HG03565 (cell line): ENCODE measurements around the gene CREBZF.
A peak's percentile ranks its signal among the peaks of the same experiment; 100 is the strongest.

Source experiments
- ATAC-seq: cut with Tn5 transposase; IDR thresholded peaks from one replicate; pipeline ENCODE4 v1.9.1; 2021; ENCODE audit warnings: mild to moderate bottlenecking, moderate library complexity; ENCODE audit not compliant: unreplicated experiment

Gene CREBZF

GRCh38 chr11:85664615-85665481, at the start of gene CREBZF:
Gene CREBZF, minus strand, starts transcription at chr11:85665129. Its CDS starts 254 bp downstream, at chr11:85664875.
- peak; percentile 87 for ATAC-seq

GRCh38 chr11:85712953-85713352, 48.0 kb upstream of the CREBZF start:
- no peak for ATAC-seq

GRCh38 chr11:85710917-85711316, 46.0 kb upstream of the CREBZF start:
- ATAC-seq, result no peak

GRCh38 chr11:85709941-85710702, 45.2 kb upstream of the CREBZF start:
- ATAC-seq, result no peak

- no peak for ATAC-seq
Measured at GRCh38 chr11:85705800-85706199, 40.9 kb upstream of the CREBZF start.

GRCh38 chr11:85704967-85705366, 40.0 kb upstream of the CREBZF start:
- ATAC-seq, result no peak

GRCh38 chr11:85699957-85700741, 35.2 kb upstream of the CREBZF start:
- ATAC-seq, result peak; percentile 93

GRCh38 chr11:85698195-85698594, 33.3 kb upstream of the CREBZF start:
- ATAC-seq, result no peak

- ATAC-seq, result no peak
Measured at GRCh38 chr11:85697747-85698146, 32.8 kb upstream of the CREBZF start.

GRCh38 chr11:85695546-85695945, 30.6 kb upstream of the CREBZF start:
- no peak for ATAC-seq

- ATAC-seq, result peak; percentile 47
Measured at GRCh38 chr11:85694385-85694980, 29.6 kb upstream of the CREBZF start.

GRCh38 chr11:85685820-85686459, 21.0 kb upstream of the CREBZF start, which contains the start of gene CCDC89:
Gene CCDC89, minus strand, starts transcription at chr11:85686195. Its CDS starts 65 bp downstream, at chr11:85686130.
- no peak for ATAC-seq

- ATAC-seq, result no peak
Measured at GRCh38 chr11:85685125-85685819, 20.3 kb upstream of the CREBZF start.

- peak; percentile 63 for ATAC-seq
Measured at GRCh38 chr11:85682330-85683305, 17.7 kb upstream of the CREBZF start.

- no peak for ATAC-seq
Measured at GRCh38 chr11:85680897-85681296, 16.0 kb upstream of the CREBZF start.

GRCh38 chr11:85679576-85679975, 14.6 kb upstream of the CREBZF start:
- ATAC-seq, result no peak

- ATAC-seq, result no peak
Measured at GRCh38 chr11:85673393-85673792, 8.5 kb upstream of the CREBZF start.

- ATAC-seq, result no peak
Measured at GRCh38 chr11:85672105-85672902, 7.4 kb upstream of the CREBZF start.
